K562 (cell line): ENCODE data around the gene ZNF350. TPM values are rescaled to one million over a fixed set of nuclear protein-coding genes. Genes with fewer than 3 reads are reported as not detected.

ENCODE experiments used
- ARID1B ChIP-seq: fragments of 450-650 bp; IDR thresholded peaks from 2 replicates; pipeline ENCODE4 v1.6.1; 2016; ENCODE audit warnings: antibody characterized with exemption, mild to moderate bottlenecking, inconsistent platforms
- ARID2 ChIP-seq: fragments of 450-650 bp; IDR thresholded peaks from 2 replicates; pipeline ENCODE4 v1.6.1; 2017; ENCODE audit warnings: antibody characterized with exemption, mild to moderate bottlenecking
- CREM ChIP-seq: IDR thresholded peaks from 2 replicates; pipeline ENCODE4 v1.6.1; 2014; ENCODE audit warnings: antibody characterized with exemption, low read depth
- ERF ChIP-seq: fragments of 450-650 bp; formaldehyde crosslinking; IDR thresholded peaks from 2 replicates; pipeline ENCODE4 v1.4.0; 2020; ENCODE audit warnings: mild to moderate bottlenecking, mixed read lengths
- ETV6 ChIP-seq, 3 experiments: fragments of 150-350 bp in 1 of 3; sonication (generic) in 1 of 3; formaldehyde crosslinking in 1 of 3; IDR thresholded peaks; 2 replicates each; pipeline versions ENCODE4 v1.6.1 to v1.8.0; 2014 to 2022; ENCODE audit warnings: borderline replicate concordance in 2 of 3, low read depth in 2 of 3, antibody characterized with exemption in 1 of 3, low read length in 1 of 3, mild to moderate bottlenecking in 1 of 3, missing genetic modification reagents in 1 of 3
- GABPA ChIP-seq: fragments of 200-800 bp; sonication (Bioruptor generic); conservative IDR thresholded peaks from 2 replicates; pipeline ENCODE4 v1.6.1; 2016; ENCODE audit warnings: low read depth, missing genetic modification characterization, missing compliant biosample characterization
- GTF2A2 ChIP-seq: IDR thresholded peaks from 2 replicates; pipeline ENCODE4 v1.6.1; 2016; ENCODE audit warnings: mild to moderate bottlenecking, missing genetic modification characterization, missing compliant biosample characterization
- HLTF ChIP-seq: fragments of 450-650 bp; IDR thresholded peaks from 2 replicates; pipeline ENCODE4 v1.6.1; 2016
- L3MBTL2 ChIP-seq: fragments of 450-650 bp; IDR thresholded peaks from 2 replicates; pipeline ENCODE4 v1.6.1; 2016; ENCODE audit warnings: mild to moderate bottlenecking, moderate library complexity
- MTA3 ChIP-seq: fragments of 450-650 bp; formaldehyde crosslinking; IDR thresholded peaks from 2 replicates; pipeline ENCODE4 v1.6.1; 2017; ENCODE audit warnings: mild to moderate bottlenecking, borderline replicate concordance
- MTF1 ChIP-seq: fragments of 250-450 bp; sonication (Bioruptor Pico); IDR thresholded peaks from 2 replicates; pipeline ENCODE4 v1.9.0; 2021; ENCODE audit warnings: moderate library complexity, mild to moderate bottlenecking, inconsistent platforms, borderline replicate concordance
- NR2C1 ChIP-seq, 2 experiments: fragments of 450-650 bp; IDR thresholded peaks; 2 replicates each; pipeline ENCODE4 v1.6.1; 2017; ENCODE audit warnings: mild to moderate bottlenecking in 2 of 2, antibody characterized with exemption in 1 of 2, inconsistent platforms in 1 of 2, missing compliant biosample characterization in 1 of 2, missing genetic modification characterization in 1 of 2
- RFX1 ChIP-seq: fragments of 450-650 bp; IDR thresholded peaks from 2 replicates; pipeline ENCODE4 v1.6.1; 2016; ENCODE audit warnings: mild to moderate bottlenecking, moderate library complexity
- SAP30 ChIP-seq: fragments of 200-600 bp; sonication (generic); IDR thresholded peaks from 2 replicates; pipeline ENCODE4 v1.6.1; 2012; ENCODE audit warnings: borderline replicate concordance, low read depth, mild to moderate bottlenecking, moderate library complexity, low read length, control low read depth, inconsistent platforms; ENCODE audit not compliant: insufficient read depth, poor library complexity, severe bottlenecking
- SRSF1 ChIP-seq: fragments of 200-400 bp; formaldehyde crosslinking; IDR thresholded peaks from 2 replicates; pipeline ENCODE4 v1.6.1; 2017; ENCODE audit warnings: mild to moderate bottlenecking, low read depth, low read length, moderate library complexity
- TRIM28 ChIP-seq: fragments of 450-650 bp; IDR thresholded peaks from 2 replicates; pipeline ENCODE4 v1.6.1; 2017
- ZBTB17 ChIP-seq: fragments of 450-650 bp; formaldehyde crosslinking; IDR thresholded peaks from 2 replicates; pipeline ENCODE4 v1.4.0; 2020; ENCODE audit warnings: mild to moderate bottlenecking
- ZNF282 ChIP-seq: sonication (generic); formaldehyde crosslinking; IDR thresholded peaks from 2 replicates; pipeline ENCODE4 v1.8.1; 2023; ENCODE audit warnings: missing genetic modification reagents
- ZNF444 ChIP-seq: fragments of 250-450 bp; sonication (Bioruptor Pico); IDR thresholded peaks from 2 replicates; pipeline ENCODE4 v1.4.0; 2020; ENCODE audit warnings: mild to moderate bottlenecking, moderate library complexity
- ZNF57 ChIP-seq: fragments of 450-650 bp; formaldehyde crosslinking; IDR thresholded peaks from 2 replicates; pipeline ENCODE4 v1.4.0; 2020; ENCODE audit warnings: mild to moderate bottlenecking, moderate library complexity
- ZNF584 ChIP-seq: fragments of 200-800 bp; sonication (Bioruptor generic); IDR thresholded peaks from 2 replicates; pipeline ENCODE4 v1.6.1; 2016; ENCODE audit warnings: low read depth, mild to moderate bottlenecking, missing genetic modification characterization, missing compliant biosample characterization
- ZNF644 ChIP-seq: fragments of 200-800 bp; sonication (Bioruptor generic); IDR thresholded peaks from 2 replicates; pipeline ENCODE4 v1.6.1; 2016; ENCODE audit warnings: low read depth, missing genetic modification characterization, missing compliant biosample characterization
- polyA plus RNA-seq, 8 experiments: library from polyadenylated mRNA; depleted of rRNA in 4 of 8; stranded (reverse) in 5 of 8; unstranded in 3 of 8; fragments of >200 nt; fragmentation: Nextera tagmentation in 2 of 8; fragmentation: Illumina TruSeq in 1 of 8; extraction: Ambion mirVana in 2 of 8; extraction: Trizol in 1 of 8; gene quantifications; 2 replicates each; pipeline versions ENCODE4 v1.2.1 to v1.2.3, GENCODE V29; 2011 to 2014; ENCODE audit warnings: inconsistent platforms in 1 of 8, missing spikeins in 1 of 8
- total RNA-seq, 7 experiments: library from RNA; depleted of rRNA in 6 of 7; stranded (reverse); fragments of >200 nt in 6 of 7; fragmentation: Illumina TruSeq in 2 of 7; extraction: Trizol in 2 of 7; gene quantifications; 2 replicates each; pipeline versions ENCODE4 v1.2.1 to v1.2.3, GENCODE V29; 2011 to 2021; ENCODE audit warnings: low replicate concordance in 1 of 7
- TF ChIP-seq, protein P1 (sequence below), 2 experiments: fragments of 250-450 bp in 1 of 2; fragments of 450-650 bp in 1 of 2; sonication (Bioruptor Pico) in 1 of 2; IDR thresholded peaks; 2 replicates each; pipeline versions ENCODE4 v1.6.1 to v1.8.0; 2016 to 2021; ENCODE audit warnings: mild to moderate bottlenecking in 2 of 2, moderate library complexity in 2 of 2, missing compliant biosample characterization in 1 of 2, missing genetic modification characterization in 1 of 2
- TF ChIP-seq, protein P2 (sequence below): fragments of 250-450 bp; sonication (Bioruptor Pico); IDR thresholded peaks from 2 replicates; pipeline ENCODE4 v1.8.0; 2022; ENCODE audit warnings: moderate library complexity, mild to moderate bottlenecking, inconsistent platforms
- TF ChIP-seq, protein P3 (sequence below): sonication (generic); formaldehyde crosslinking; IDR thresholded peaks from 2 replicates; pipeline ENCODE4 v1.8.0; 2022; ENCODE audit warnings: mild to moderate bottlenecking, missing genetic modification reagents
- TF ChIP-seq, protein P4 (sequence below): fragments of 250-450 bp; sonication (Bioruptor Pico); IDR thresholded peaks from 2 replicates; pipeline ENCODE4 v1.9.0; 2021; ENCODE audit warnings: mild to moderate bottlenecking

ZNF350 gene
- total and polyA plus RNA-seq, 9 of the 15 experiments (the other 6 are each of a cell fraction or from before 2014, with no cell fraction given) = 1.7 to 4.8 (median 2.9) TPM

DNA sequence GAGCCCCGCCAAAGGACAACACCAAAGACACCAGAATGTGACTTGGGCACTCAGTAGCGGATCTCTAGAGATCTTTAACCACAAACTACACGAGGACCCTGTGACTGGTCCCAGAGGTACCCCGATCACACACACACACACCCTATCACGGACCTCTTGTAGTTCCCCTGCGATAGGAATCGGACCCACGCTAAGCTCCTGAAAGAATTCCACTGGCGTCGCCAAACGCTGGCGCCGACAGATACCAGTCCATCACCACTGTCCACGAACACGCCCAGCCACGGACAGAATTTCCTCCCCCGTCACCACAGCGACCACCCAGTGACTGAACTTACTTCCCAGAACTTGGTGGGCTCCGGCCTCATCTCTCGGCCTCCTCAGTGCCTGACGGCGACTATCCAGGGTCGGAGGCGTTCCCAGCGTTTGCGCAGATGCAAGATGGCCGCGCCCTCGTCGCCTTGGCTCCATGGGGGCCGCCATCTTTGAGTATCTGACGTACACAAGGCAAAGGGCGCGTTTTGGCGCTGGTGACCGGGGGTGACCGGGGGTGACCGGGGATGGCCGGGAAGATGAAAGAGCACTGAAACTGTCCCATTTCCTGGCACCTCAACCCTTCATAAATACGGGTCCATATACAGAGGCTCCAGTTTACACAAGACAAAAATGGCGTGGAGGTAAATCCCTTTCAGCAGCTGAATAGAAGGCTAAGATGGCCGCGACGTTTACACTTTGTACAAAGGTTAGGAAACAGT is 21.3 kb upstream of the ZNF350 start, which contains the start of gene ZNF615 (continued):
- no peak for TF ChIP-seq ETV6 (IDR thresholded peaks at IDR 0.05; ENCODE audit: borderline replicate concordance in 1 of 2, low read depth in 2 of 2, low read length in 1 of 2)
- no peak for TF ChIP-seq ETV6 (CRISPR knock-in tag; IDR thresholded peaks at IDR 0.05; ENCODE audit: borderline replicate concordance)
- no peak for TF ChIP-seq ZNF444
- peak; percentile 91 for TF ChIP-seq NR2C1 (IDR thresholded peaks at IDR 0.05)
- TF ChIP-seq NR2C1 (tag; IDR thresholded peaks at IDR 0.05) = peak; percentile 92
- peak; percentile 75; the same call in 1 of the 2 replicates for TF ChIP-seq MTA3
- peak; percentile 27; the same call in 1 of the 2 replicates for TF ChIP-seq ARID1B
- no peak for TF ChIP-seq ERF (CRISPR knock-in tag)
- peak; percentile 69 for TF ChIP-seq CREM
- peak; percentile 88 for TF ChIP-seq ZNF644
- no peak for TF ChIP-seq ZNF57 (CRISPR knock-in tag)
- no peak for TF ChIP-seq GTF2A2 (tag)
- TF ChIP-seq, protein P1, sequence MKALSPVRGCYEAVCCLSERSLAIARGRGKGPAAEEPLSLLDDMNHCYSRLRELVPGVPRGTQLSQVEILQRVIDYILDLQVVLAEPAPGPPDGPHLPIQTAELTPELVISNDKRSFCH (CRISPR knock-in tag; IDR thresholded peaks at IDR 0.05) = no peak
- TF ChIP-seq, protein P1 (tag; IDR thresholded peaks at IDR 0.05) = no peak
- peak; percentile 90 for TF ChIP-seq SAP30
- peak; percentile 36; the same call in 1 of the 2 replicates for TF ChIP-seq ARID2
- no peak for TF ChIP-seq TRIM28
- TF ChIP-seq, protein P2, sequence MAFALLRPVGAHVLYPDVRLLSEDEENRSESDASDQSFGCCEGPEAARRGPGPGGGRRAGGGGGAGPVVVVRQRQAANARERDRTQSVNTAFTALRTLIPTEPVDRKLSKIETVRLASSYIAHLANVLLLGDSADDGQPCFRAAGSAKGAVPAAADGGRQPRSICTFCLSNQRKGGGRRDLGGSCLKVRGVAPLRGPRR (CRISPR knock-in tag) = no peak
- peak; percentile 63; the same call in 1 of the 2 replicates for TF ChIP-seq ZBTB17 (CRISPR knock-in tag)
- TF ChIP-seq SRSF1 = peak; percentile 81; the same call in 1 of the 2 replicates
- 0 out of 2 replicates have a peak, but pooled peaks have one; percentile 38 for TF ChIP-seq HLTF
- no peak for TF ChIP-seq MTF1 (CRISPR knock-in tag)
- TF ChIP-seq L3MBTL2 = peak; percentile 52
- TF ChIP-seq, protein P3, sequence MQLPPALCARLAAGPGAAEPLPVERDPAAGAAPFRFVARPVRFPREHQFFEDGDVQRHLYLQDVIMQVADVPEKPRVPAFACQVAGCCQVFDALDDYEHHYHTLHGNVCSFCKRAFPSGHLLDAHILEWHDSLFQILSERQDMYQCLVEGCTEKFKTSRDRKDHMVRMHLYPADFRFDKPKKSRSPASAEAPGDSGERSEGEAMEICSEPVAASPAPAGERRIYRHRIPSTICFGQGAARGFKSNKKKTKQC = no peak
- TF ChIP-seq ZNF282 (CRISPR knock-in tag) = no peak
- TF ChIP-seq RFX1 = peak; percentile 22
- TF ChIP-seq ZNF584 = peak; percentile 69; the same call in 1 of the 2 replicates
- 0 out of 2 replicates have a peak, but pooled peaks have one; percentile 23 for TF ChIP-seq GABPA (tag)
- TF ChIP-seq, protein P4, sequence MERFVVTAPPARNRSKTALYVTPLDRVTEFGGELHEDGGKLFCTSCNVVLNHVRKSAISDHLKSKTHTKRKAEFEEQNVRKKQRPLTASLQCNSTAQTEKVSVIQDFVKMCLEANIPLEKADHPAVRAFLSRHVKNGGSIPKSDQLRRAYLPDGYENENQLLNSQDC (CRISPR knock-in tag) = no peak
